HG03558 (cell line): ENCODE data around the gene VSIG10.

ENCODE experiments used
- ATAC-seq: cut with Tn5 transposase; IDR thresholded peaks from one replicate; pipeline ENCODE4 v1.9.1; 2021; ENCODE audit warnings: moderate number of reproducible peaks; ENCODE audit not compliant: unreplicated experiment; ENCODE audit errors: extremely low read depth

Gene VSIG10

DNA sequence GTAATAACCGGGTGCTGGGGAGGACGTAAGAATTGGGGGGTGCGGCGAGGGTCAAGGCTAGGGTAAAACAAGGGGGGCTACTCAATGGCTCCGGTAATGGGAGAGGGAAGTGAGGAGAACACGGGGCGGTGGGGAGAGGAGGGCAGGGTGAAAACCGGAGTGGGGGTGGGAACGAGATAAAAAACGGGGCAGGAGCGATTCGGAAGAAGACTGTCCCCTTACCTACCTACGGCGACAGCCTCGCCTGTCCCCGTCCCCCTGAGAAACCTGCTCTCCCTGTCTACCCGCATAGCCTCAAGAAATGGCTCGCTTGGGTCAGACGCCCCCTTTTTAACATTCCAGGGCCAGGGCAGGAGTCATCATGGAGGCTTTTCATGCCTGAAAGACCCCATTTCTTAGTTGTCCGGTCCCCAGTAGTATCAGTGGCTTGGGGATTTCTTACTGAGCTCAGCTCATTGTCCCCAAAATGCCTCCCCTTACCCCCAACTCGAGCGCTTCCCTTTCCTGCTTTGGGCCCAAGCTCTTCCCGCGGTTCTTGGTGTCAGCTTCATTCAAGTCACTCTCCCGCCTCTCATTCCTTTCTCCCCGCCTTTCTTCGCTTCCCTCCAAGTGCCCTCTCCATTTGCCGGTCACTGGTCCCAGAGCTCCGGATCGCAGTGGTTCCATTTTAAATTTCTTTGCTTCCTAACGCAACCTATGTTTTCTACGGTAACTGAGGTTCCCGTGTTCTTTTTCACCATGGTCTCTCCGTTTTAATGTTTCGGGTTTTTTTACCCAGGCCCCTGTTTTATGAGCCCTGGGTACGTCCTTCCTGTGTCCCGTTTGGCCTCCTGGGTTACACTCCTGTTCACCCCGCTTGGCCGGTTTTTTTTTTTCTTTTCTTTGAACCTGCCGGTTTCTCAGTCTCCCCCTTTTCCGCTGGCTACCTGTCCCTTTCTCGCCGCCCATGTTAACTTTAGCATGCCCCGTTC, 41.7 kb downstream of the VSIG10 start:
- ATAC-seq: no peak

DNA sequence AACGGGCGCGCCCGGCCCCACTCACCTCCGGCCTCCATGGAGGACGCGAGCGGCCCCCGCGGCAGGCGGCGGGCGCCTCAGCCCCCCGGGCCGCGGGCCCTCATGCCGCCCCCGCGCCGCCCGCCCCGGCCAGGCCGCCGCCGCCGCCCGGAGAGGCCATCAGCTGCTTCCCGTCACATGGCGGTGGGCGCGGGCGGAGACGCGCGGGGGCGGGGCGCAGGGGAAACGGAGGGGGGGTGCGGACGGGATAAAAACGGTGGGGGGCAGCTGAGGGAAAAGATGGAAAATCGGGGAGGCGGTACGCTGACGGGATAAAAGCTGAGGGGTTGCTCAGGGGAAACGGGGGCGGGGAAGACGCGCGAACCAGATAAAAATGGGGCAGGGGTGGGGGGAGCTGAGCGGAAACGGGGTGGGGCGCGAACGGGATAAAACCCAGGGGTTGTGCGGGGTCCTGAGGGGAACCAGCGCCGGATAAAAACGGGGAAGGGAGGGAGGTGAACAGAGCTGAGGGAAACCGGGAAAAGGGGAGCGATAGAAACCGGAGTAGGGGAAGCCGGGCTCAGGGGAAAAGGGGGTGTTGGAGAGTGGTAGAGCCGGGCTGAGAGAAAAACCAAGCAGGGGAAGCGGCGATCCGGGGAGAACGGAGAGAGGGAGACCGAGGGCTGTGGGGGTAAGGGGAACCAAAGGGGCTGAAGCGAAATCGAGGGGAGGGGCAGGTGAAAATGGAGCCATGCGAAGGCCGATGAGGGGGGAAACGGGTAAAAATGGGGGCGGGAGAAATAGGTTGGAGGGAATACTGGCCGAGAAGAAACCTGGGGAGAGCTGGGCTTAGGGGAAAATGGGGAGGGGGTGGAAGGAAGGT, 42.6 kb downstream of the VSIG10 start, which contains the start of gene WSB2:
Gene WSB2 (minus strand): TSS at position 169 of the 862 bp plus-strand sequence. CDS start 131 bp downstream, at position 38.
- no peak for ATAC-seq

DNA sequence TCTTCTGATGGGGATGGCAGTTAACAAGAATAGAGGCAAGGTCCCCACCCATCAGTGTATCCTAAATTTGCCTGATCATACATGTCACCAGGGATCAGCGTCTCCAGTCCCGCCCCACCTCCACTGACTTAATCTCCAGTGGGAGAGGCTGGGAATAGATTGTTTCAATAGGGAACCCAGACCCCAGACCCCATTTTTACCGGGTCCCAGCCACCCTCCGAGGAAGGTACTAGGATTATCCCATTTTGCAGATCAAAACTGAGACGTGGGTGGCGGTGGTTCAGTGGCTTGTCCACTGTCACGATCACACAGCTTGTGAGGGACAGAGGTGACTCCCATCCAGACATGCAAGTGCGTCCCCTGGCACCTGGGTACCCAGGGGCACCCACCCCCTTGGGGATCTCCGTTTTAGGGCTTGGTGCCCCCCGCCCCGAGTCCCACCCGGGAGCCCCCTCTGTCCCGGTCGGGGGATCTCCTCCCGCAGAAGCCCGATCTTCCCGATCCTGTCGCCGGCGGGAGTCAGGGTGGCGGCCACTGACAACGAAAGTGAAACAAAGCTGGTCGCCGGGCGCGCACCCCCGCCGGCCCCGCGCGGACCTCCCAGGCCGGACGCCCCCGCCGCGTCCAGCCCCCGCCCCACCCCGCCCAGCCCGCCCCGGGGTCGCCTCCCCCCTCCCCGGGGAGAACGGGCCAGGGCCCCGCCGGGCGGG, 43.4 kb downstream of the VSIG10 start:
- ATAC-seq: no peak

DNA sequence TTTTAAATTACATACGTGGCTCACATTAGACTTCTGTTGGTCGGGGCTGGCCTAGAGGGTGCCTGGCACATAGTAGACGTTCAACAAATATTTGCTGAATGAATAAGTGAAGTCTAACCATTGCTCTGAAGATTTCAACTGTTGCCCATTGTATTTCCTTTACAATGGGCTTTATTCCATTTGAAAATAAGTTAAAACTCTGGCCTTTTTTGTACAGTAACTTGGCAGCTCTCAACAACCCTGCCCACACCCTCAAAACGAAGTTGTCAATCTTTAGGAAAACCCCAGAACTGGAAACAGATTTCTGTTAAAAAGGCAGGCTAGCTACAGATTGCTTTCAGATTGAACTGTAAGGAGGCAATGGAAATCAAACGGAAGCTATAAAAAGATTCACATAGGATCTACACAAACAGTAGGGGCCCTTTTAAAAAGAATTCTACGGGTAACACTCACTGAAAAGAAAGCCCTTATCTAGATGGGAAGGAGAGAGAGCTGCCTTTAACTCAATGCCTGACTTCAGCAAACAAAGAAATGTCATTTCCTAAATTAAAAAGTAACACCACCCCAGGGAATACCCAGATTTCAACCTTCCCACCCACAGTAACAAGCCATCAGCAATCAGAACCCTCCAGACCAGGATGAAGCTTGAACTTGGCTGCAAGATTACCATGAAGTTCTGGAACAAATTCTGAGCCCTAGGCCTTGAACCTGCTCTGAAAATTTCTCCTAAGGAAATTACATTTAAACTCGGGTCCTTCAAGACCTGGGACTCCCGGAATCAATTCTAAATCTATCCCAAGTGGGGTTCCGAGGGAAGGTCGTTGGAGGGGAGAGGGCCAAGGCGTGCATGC, 44.2 kb downstream of the VSIG10 start:
- ATAC-seq: no peak

DNA sequence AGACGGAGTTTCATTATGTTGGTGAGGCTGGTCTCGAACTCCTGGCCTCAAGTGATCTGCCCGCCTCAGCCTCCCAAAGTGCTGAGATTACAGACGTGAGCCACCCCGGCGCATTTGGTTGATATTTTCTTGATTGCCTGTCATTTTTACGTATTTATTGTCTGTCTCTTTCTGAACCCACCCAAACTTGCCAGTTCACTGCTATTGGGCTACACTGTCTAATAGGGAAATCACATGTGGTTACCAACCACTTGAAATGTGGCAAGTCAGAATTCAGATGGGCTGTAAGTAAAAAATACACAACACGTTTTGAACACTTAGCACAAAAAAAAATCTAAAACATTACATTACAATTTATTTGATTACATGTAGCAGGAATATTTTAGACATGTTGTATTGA, 44.9 kb downstream of the VSIG10 start:
- ATAC-seq: no peak

DNA sequence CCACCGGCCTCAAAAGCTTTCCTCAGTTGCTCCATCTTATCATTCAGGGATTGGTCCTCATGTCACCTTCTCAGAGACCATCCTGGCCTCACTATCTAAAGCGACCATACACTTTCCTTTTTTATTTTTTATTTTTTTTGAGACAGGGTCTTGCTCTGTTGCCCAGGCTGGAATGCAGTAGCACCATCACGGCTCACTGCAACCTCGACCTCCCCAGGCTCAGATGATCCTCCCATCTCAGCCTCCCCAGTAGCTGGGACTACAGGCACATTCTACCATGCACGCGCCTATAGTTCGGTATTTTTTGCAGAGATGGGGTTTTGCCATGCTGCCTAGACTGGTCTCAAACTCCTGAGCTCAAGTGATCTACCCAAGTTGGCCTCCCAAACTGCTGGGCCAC, 45.6 kb downstream of the VSIG10 start:
- ATAC-seq: no peak

DNA sequence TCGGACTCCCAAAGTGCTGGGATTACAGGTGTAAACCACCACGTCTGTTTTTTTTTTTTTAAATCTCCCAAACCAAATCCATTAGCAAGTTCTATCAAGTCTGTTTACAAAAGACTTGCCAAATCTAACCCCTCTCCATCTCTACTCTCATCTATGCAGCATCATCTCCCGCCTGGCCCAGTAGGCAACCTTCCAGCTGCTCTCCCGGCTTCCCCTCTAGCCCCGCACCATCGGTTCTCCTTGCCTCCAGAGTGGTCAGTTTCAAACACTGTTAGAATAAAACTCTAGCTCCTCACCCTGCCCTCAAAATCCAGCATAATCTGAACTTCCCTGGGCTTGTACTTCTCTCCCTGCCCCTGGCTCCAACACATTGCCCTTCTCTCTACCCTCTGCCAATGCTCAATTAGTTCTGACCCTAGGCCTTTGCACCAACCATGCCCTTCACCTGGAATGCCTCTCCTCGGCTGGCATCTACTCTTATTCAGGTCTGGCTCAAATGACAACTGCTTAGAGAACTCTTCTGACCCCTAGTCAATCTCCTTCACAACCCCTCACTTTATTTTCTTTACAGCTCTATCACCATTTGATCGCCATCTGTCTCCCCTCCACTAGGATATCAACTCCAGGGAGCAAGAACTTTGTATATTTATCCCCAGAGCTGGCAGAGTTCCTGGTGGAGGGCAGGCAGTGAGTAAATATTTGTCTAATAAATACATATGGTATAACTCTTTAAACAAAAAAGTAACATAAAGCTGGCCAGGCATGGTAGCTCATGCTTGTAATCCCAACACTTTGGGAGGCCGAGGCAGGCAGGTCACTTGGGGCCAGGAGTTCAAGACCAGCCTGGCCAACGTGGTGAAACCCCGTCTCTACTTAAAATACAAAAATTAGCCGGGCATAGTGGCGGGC, 47.7 kb downstream of the VSIG10 start:
- ATAC-seq: no peak

DNA sequence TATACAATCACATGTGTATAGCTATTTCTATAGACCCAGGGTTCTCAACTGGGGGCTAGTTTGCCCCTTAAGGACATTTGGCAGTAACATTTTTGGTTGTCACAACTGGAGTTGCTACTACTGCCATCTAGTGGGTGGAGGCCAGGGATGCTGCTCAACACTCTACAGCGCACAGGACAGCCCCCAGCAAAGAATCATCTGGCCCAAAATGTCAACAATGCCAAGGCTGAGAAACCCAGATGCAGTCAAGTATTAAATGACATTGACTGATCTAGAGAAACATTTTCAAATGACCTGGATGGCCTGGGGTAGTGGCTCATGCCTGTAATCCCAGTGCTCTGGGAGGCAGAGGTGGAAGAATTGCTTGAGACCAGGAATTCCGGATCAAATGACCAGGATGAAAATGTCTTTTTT, 48.7 kb downstream of the VSIG10 start:
- no peak for ATAC-seq

DNA sequence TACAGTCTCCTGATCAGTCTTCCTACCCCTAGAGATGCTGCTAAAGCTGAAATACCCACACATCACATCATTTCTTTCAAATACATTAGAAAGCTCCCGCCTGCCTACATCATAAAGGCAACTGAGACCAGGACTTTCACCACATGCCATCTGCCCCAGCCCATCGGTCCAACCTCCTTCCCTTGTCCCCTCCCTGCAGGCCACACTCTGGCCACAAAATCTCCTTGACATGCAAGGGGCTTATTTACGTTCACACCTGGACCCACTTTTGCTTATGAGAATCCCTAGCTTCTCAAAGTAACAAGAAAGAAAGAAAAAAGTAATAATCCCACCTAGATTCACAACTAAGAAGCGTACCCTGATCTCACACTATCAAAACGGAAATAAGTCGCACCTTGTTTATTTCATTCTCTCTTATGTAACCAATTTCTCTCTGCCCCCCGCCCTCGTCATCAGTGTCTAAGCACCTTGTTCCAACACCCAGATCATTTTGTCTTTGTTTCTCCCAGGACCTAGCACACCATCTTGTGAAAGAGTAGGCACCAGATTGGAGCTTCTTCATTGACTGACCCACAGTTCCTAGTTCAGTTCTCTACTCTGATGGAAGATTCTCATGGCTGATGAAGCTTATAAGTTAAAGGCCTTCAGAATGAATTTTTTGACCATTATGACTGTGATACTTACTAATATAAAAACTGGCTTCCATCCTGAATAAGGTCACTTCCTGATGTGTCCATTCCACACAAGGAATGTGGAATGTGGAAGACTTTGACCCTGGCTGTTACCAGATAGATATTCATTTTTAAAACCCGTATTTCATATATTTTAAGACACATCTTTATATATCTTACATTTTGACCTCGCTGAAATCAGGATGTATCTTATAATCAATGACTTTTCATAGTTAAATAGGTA, 50.5 kb downstream of the VSIG10 start:
- ATAC-seq: no peak

DNA sequence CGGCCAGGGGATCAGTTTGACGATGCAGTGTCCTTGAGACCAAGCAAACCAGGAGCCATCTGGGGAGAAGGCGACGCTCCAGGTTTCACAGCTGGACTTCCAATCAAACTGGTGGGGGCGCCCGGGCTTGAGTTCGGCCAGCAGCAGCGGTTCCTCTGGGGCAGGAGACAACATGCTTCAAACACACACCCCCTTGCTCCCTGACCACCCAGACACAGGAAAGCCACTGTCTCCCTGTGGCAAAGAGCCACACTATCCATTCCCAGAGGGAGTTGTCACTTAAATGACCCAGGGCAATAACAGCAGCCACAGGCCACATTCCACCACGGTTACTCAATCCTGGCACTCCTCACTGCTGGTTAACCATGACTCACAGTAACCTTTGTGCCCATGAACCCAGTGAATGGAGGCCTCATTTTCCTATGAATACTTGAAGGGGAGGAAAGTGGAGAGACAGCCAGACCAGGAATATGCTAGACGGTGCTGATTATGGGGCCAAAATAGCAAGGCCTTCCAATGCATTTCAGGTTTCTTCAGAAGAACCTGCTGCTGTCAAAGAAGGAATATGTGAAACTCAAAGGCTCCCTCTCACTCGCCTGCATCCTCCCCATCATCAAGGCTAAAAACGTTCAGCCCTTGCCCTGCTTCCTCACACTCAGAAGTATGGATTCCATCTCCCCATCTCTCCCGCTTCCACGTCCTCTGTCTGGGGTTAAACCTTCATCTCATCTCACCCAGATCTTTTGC, 51.3 kb downstream of the VSIG10 start:
- ATAC-seq: no peak

DNA sequence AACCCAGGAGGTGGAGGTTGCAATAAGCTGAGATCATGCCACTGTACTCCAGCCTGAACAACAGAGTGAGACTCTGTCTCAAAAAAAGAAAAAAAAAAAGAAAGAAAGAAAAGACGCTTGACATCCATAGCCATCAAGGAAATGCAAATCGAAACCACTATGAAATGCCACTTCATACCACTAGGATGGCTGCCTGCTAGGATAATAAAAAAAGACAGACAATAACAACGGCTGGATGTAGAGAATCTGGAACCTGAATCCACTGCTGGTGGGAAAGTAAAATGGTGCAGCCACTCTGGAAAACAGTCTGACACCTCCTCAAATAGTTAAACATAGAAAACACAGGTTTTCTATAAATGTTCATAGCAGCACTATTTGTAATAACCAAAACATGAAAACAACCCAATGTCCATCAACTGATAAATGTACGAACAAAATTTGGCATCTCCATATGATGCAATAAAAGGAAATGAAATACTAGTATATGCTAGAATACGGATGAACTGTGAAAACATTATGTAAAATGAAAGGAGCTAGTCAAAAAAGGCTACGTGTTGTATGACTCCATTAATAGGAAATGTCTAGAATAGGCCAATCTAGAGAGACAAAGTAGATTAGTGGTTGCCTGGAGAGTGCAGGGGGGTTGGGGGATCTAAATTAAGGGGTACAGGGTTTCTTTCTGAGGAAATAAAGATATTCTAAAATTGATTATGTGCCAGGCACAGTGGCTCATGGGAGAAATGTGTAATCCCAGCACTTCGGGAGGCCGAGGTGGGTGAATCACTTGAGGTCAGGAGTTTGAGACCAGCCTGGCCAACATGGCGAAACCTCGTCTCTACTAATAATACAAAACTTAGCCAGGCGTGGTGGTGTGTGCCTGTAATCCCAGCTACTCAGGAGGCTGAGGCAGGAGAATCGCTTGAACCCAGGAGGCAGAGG, 52.6 kb downstream of the VSIG10 start:
- ATAC-seq: no peak

DNA sequence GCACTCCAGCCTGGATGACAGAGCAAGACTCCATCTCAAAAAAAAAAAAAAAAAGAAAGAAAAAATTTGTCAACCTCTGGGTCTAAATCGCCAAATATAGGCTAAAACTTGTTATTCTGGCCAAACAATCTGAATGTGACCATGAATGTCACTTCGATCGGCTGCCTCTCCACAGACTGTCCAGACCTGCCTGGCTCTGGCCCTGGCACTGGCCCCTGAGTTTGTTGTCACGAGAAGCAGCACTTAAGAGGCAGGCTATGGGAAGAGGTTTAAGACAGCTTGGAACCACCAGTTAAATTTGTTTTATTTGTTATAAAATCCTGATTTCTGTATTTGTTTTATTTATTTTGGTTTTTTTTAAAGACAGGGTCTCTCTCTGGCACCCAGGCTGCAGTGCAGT, 57.4 kb downstream of the VSIG10 start:
- ATAC-seq: no peak

DNA sequence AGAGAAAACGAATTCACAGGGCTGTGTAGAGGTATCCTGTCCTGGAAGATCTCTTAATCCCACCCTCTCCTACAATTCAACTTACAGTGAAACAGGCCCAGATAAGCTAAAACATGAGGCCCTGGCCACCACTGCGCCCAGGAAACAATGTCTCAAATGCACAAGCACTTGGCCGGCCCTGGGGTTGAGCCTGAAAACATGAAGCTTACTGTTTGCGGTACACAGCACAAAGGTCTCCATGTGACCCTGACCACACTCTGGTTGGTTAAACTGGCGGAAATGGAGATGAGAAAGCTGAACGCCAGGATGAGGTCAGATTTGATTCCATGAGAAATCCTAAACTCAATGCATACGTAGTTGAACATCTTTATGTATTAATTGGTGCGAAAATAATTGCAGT, 59.2 kb downstream of the VSIG10 start:
- ATAC-seq: no peak

DNA sequence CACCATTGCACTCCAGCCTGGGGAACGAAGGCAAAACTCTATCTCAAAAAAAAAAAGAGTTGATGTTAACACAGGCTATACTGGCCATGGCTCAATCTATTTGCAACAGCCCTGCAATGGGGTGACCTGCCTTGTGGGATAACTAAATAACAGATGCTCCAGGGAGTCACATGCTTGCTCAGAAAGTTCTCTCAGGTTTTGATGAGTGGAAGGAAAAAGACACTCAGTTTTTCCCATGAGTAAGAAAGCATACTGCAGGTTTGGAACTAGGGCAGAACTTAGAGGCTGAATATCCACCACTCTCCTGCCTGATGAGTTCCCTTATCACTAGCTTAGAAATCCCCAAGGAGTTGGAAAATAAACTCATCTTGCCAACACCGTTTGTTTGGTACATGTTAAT, 59.7 kb downstream of the VSIG10 start:
- no peak for ATAC-seq

DNA sequence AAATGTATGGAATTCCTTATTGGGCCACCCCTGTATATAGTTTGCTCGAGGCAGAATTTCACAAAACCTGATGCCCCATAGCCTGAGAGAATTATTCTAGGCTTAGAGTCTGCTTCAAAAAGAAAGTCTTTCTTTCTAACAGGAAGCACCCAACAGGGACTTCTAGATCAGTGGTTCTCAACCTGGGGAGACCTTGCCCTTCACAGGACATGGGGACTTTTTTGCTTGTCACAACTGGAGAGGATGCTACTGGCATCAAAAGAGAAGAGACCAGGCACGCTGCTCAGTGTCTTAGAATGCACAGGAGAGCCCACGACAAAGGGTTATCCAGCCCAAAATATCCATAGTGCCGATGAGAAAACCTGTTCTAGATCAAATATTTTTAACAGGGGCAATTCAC, 61.7 kb downstream of the VSIG10 start:
- no peak for ATAC-seq

DNA sequence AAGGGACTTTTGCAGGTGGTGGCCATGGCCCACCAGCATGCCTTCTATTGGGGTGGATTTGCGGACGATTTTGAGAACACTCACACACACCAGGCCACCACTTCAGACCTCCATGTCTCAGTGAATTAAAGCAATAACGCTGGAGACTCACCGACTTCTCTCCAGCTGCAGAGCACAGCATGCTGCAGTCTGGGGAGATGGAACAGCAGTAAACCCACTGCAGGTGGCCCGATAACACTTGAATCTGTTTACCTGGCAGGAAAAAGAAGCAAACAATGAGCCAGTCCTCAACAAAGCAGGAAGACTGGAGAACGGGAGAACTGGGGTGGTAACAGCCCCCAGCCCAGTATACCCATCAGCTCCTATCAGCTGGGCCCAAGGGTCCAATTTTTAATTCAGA, 65.7 kb downstream of the VSIG10 start:
- ATAC-seq: no peak
